SW 1271 (cell line): ENCODE data around the gene GLRA2.
"Not testable (repeated sequence)": the region's sequence is repeated elsewhere in the genome, so short reads cannot be mapped to it uniquely, and the experiment has no call there.

Experiments
- DNase-seq, 2 experiments: peaks; one replicate each; lab custom pipeline; 2025; lab: John Stamatoyannopoulos, UW

GLRA2 gene

DNA sequence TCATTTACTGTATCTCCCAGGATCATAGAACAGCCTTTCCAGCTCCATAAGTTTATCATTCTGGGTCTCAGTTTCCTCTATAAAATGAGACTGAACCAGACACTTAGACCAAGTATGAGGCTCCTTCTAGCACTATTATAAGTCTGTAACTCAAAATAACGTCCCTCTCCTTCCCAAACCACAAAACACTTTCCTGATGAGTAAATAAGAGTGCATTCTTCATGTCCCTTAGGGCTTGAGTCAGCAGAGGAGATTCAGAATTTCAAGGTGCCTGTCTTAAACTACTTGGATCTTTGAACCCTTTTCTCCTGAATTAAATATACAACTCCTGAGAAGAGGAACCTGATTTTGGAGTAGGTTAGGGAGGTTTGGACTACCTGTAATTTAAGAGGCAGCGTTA is 62.6 kb downstream of the GLRA2 start:
- DNase-seq: no peak

- no peak for DNase-seq
These were observed 65.2 kb downstream of the GLRA2 start for GRCh38 chrX:14594521-14594920.

GRCh38 chrX:14598330-14598729 is 69.0 kb downstream of the GLRA2 start:
- no peak for DNase-seq

- DNase-seq: no peak
These were observed 78.2 kb downstream of the GLRA2 start for GRCh38 chrX:14607446-14607985.

DNA sequence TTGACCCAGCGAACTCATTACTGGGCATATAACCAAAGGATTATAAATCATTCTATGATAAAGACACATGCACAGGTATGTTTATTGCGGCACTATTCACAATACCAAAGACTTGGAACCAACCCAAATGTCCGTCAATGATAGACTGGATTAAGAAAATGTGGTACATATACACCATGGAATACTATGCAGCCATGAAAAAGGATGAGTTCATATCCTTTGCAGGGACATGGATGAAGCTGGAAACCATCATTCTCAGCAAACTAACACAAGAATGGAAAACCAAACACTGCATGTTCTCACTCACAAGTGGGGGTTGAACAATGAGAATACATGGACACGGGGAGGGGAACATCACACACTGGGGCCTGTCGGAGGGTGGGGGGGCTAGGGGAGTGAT is 83.1 kb downstream of the GLRA2 start:
- not testable (repeated sequence) for DNase-seq

GRCh38 chrX:14616301-14616700 is 87.0 kb downstream of the GLRA2 start:
- DNase-seq: no peak

GRCh38 chrX:14616836-14617235 is 87.5 kb downstream of the GLRA2 start:
- no peak for DNase-seq

DNA sequence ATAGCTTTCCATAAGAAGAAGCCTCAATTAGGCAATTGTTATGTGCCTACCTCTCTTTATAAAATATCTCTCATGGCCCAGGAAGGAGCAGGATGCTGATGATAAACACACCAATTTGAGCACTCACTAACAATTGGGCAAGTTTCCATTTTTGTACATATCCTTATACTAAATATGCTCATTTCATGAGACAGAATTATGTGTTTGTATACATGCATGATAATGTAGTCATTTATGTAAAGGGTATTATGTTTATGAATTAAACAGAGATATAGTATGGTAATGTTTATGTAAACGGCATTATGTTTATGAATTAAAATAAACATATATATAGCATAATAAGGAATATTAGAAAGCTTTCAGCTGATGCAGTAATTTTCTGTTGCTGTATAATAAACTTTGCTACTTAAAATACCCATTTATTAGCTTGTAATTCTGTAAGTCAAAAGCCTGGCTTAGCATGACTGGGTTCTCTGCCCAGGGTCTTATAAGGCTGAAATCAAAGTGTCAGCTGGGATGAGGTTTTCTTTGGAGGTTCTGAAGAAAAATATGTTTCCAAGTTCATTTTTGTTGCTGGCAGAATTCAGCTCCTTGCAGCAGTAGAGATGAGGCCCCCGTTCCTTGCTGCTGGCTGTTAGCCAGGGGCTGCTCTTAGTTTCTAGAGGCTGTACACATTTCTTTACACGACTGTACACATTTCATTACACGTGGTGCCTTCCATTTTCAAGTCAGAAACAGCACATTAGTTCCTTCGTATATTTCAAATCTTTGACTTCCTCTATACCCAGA is 89.0 kb downstream of the GLRA2 start:
- no peak for DNase-seq

GRCh38 chrX:14630733-14631132 is 101.4 kb downstream of the GLRA2 start:
- DNase-seq: no peak

- DNase-seq: no peak
These were observed 112.6 kb downstream of the GLRA2 start for GRCh38 chrX:14641681-14642655.

GRCh38 chrX:14660970-14661369 is 131.6 kb downstream of the GLRA2 start:
- DNase-seq: no peak

- no peak for DNase-seq
These were observed 141.5 kb downstream of the GLRA2 start for GRCh38 chrX:14670819-14671218.

DNA sequence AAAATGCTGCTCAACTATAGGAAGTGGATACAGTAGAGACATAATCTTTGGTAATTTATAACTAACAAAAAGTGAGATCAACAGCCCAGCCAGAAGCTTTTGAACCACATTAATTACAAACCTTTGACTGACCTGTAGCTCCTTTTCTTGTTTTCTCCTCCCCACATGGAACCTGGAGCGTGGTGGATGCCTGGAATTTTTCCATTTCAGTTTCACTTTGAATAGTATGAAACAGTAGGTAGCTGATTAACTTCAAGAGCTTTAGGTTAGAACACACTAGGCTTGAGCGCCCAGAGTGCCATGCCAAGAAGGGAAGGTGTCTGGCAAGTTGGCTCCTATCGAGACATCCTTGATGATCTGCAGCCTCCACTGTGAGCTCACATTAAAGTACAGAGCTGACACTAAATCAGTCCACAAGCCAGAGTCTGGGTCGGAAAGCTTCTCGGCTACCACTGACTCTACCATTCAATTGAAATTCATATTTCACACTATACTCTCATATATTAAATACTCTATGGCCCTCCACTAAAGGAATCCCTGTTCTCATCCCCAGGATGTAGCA is 143.4 kb downstream of the GLRA2 start:
- DNase-seq: no peak

DNA sequence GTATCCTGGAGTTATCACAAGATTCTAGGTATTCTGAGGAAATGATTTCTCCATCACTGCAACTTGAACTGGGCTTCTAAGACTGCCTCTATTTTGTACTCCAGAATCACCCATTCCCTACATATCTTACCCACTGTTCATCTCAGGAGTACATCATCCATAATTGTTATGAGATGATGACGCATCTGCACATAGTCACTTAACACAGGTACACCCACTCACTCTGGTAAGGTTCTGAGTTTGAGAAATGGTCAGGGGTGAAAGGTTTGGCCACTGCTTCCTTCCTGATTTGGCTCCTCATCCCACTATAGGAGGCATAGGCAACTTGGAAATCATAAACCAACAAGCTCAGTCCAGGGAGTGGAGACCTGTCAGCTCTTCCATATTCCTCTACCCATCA is 143.9 kb downstream of the GLRA2 start:
- no peak for DNase-seq

DNA sequence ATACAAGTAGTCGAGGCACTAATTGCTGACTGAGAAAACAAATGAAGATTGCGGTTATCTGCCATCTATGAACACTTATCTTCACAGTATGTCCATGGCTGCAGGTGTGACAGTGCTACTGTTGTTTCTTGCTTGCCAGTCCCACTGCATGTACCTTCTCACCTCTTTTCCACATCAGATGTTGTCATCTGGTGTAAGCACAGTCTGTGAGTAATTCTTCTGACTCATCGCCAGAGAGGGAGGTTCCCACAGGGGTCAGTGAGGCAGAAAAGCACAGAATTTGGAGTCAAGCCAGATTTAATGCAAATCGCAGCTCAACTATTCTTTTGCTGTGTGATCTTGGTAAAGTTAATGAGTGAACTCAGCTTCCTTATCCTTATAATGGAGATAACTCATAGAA is 144.4 kb downstream of the GLRA2 start:
- DNase-seq: peak; percentile 9 to 34

DNA sequence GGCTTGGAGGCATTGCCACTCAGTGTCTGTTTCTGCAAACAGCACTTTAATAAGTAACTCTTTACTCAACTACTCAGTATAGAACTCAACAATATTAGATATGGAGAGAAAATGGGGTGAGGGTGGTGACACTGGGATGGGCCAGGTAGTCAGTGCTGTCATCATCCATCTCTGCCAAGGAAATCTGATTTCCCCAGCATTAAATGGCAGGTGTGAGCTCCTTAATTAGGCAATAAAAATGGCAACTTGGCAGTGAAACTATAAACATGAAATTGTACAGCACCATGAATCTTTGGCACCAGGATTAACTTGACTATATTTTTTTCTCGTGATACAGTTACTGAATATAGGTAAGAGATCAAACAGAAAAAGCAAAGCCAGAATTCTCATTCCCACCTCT is 146.2 kb downstream of the GLRA2 start:
- DNase-seq: no peak

- no peak for DNase-seq
These were observed 147.1 kb downstream of the GLRA2 start for GRCh38 chrX:14676431-14676830.

DNA sequence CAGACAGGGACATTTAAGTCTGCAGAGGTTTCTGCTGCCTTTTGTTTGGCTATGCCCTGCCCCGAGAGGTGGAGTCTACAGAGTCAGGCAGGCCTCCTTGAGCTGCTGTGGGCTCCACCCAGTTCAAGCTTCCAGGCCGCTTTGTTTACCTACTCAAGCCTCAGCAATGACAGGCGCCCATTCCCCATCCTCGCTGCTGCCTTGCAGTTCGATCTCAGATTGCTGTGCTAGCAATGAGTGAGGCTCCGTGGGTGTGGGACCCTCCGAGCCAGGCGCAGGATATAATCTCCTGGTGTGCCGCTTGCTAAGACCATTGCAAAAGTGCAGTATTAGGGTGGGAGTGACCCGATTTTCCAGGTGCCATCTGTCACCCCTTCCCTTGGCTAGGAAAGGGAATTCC is 159.0 kb downstream of the GLRA2 start:
- DNase-seq: not testable (repeated sequence)

DNA sequence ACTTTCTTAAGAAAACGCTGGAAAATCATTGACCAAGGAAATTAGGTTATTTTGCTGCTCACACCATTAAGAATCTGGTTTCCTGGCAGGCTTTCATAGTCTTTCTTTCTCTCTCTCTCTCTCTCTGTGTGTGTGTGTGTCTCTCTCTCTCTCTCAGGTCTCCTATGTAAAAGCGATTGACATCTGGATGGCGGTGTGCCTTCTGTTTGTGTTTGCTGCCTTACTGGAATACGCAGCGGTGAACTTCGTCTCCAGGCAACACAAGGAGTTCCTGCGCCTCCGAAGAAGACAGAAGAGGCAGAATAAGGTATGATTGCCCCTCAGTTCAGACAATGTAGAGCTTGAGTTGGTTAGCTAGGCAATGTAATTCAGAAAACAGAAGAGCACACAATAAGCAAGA is 161.2 kb downstream of the GLRA2 start:
- no peak for DNase-seq

DNA sequence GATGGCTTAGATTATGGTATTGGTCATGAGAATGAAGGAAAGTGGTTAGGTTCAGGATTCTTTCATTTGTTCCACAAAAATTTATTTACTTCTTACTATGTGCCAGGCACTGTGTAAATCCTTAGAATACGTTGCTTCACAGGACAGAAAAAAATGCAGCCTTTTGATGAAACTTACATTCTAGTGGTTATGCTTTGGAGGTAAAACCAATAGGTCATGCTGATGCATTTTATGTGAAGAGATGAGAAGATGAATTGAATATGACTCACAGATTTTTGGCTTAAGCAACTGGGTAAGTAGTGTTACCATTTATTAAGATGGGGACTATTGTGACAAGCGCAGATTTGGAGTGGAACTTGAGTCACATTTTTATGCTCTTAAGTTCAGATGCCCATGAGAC is 165.3 kb downstream of the GLRA2 start:
- DNase-seq: no peak

DNA sequence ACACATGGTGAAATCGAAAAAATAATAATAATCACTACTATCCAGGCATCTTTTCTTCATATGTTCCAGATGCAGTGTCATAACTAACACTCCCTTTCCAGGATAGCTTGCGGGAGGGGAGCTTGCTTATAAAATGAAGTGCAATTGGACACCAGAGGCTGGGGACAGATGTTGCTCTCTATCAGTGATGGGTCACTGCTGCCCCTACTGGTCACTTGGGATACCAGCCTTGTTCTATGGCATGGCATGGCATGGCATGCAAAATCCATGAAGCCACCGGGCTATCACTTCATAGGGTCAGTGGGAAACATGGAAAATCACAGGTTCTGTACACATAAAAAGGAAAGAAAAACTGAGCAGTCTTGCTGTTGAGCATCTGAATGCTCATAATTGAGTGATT is 168.1 kb downstream of the GLRA2 start:
- peak in 1 of 2 experiments; percentile 7 for DNase-seq

DNA sequence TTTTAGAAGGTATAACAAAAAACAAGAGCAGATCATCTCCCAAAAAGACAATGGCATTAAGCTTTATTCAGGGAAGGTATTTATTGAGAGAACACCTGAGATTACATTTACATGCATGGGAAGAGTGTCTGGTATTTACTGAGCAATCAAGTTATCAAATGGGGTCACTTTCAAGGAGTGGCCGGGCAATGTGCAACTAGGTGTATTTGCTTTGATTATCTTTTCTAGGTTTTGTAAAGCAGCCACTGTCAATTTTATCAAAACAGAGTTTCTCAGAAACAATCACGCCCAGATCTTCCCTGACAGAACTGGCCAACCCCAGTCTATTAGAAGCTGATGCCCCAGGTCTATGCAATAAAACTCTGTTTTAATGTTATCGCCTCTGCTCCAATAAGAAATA is 169.5 kb downstream of the GLRA2 start:
- no peak for DNase-seq
